KBM-7 (cell line): ENCODE measurements around the gene STRN3.
"Not testable (repeated sequence)": the region's sequence is repeated elsewhere in the genome, so short reads cannot be mapped to it uniquely, and the experiment has no call there.

Experiments
- DNase-seq: peaks from one replicate; pipeline ENCODE4 v3.0.0-alpha.2; 2015
- in situ Hi-C: fragments of 300-500 bp; cut with MboI; formaldehyde crosslinking; loops from 2 replicates; pipeline ENCODE4 v1.14.3; 2020; ENCODE audit warnings: low sequenced_read_pairs, low pct_unique_long_range_greater_than_20kb, mixed read lengths

The STRN3 gene, protein sequence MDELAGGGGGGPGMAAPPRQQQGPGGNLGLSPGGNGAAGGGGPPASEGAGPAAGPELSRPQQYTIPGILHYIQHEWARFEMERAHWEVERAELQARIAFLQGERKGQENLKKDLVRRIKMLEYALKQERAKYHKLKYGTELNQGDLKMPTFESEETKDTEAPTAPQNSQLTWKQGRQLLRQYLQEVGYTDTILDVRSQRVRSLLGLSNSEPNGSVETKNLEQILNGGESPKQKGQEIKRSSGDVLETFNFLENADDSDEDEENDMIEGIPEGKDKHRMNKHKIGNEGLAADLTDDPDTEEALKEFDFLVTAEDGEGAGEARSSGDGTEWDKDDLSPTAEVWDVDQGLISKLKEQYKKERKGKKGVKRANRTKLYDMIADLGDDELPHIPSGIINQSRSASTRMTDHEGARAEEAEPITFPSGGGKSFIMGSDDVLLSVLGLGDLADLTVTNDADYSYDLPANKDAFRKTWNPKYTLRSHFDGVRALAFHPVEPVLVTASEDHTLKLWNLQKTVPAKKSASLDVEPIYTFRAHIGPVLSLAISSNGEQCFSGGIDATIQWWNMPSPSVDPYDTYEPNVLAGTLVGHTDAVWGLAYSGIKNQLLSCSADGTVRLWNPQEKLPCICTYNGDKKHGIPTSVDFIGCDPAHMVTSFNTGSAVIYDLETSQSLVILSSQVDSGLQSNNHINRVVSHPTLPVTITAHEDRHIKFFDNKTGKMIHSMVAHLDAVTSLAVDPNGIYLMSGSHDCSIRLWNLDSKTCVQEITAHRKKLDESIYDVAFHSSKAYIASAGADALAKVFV

DNA sequence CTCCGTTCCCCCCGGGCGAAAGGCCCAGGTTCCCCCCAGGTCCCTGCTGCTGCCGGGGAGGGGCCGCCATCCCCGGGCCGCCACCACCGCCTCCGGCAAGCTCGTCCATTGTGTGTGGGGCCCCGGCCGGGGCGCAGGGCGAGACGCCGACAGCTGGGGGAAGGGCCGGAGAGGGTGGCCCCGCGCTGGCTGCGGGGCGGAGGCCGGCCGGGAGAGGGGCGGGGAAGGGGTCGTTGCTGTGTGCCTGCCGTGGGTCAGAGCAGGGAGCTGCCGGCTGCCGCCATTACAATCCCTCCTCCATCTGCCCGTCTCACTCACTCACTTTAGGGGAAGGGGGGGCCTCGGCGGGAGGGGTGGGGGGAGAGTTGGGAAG, at the start of gene STRN3:
Gene STRN3 (minus strand): TSS at position 303 of the 373 bp plus-strand sequence. CDS start 194 bp downstream, at position 109.
- DNase-seq = no peak
- in situ Hi-C loops = no loop called here

DNA sequence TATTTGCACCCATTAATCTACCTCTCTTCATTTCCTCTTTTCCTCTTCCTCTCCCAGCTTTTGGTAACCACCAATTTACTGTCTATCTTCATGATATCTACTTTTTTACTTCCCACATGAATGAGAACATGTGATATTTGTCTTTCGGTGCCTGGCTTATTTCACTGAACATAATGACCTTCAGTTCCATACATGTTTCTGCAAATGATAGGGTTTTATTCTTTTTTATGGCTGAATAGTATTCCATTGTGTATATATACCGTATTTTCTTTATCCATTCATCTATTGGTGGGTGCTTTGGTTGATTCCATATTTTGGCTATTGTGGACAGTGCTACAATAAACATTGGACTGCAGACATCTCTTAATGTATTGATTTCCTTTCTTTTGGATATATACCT, 49.0 kb upstream of the STRN3 start:
- DNase-seq = no peak
- in situ Hi-C loops = no loop called here

DNA sequence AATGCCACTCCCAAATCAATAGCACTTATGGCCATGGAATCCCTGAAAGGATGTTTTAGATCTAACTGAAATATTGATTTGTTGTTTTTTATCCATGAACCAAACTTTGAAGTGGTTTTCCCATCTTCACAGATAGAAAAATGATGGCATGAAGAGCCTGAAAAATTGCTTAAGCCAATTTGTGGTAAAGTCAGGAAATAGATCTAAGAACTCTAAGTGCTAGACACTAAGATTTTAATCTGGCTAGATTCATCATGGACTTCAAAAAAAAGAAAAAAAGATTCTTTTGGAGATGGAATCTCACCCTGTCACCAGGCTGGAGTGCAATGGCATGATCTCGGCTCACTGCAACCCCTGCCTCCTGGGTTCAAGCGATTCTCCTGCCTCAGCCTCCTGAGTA, 45.0 kb upstream of the STRN3 start:
- in situ Hi-C loops = no loop called here
- no peak for DNase-seq

DNA sequence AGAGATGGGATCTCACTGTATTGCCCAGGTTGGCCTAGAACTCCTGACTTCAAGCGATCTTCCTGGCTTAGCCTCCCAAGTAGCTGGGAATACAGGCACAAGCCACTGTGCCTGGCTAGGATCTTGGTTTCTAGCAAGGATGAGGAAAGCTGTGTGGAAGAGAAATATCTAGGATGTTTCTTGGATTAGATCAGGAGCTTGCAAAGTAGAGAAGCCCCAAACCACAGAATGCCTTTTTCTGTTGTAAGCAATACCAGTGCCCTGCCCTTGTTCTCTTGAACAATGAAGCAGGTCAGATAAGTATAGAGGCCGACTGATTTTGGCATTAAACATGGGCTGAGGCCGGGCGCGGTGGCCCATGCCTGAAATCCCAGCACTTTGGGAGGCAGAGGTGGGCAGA, 44.3 kb upstream of the STRN3 start:
- no peak for DNase-seq

DNA sequence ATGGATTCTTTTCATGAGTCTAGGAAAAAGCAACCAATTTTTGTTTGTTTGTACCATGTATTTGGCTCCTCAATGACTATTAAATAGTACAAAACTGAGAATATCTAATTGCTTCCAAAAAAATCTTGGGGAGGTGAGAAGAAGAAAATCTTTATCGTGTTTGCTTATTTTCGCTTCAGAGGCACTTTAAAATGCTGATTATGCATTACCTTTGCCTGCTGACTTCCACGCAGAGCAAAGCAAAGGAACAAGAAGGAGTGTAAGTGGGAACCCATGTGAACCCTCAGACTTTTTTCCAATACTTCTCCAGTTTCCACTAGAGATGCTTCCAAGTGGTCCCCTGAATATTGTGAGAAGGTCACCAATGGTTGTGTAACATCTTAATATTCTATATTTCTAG, 43.2 kb upstream of the STRN3 start:
- DNase-seq = no peak

More for the DNA sequence above, 44.3 kb upstream of the STRN3 start:
- in situ Hi-C loops = no loop called here

DNA sequence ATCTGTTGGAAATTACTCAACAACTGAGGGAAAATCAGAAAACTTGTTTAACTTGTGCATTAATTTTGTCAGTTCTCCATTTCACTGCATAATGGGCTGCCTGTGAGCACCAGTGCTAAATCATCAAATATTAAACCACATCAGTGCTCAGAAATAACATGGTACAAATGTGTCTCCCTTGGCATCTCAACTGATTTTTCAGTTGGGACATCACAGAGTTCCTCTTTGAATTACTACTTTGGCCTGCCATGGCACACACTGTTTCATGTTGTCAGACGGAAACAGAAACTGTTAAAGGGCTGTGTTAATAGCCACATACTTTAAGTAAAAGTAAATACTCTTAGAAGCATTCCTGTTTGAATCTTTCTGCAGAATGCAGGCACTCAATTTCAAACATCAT, 42.1 kb upstream of the STRN3 start:
- in situ Hi-C loops = no loop called here
- DNase-seq = no peak

More for the DNA sequence above, 43.2 kb upstream of the STRN3 start:
- in situ Hi-C loops = no loop called here

DNA sequence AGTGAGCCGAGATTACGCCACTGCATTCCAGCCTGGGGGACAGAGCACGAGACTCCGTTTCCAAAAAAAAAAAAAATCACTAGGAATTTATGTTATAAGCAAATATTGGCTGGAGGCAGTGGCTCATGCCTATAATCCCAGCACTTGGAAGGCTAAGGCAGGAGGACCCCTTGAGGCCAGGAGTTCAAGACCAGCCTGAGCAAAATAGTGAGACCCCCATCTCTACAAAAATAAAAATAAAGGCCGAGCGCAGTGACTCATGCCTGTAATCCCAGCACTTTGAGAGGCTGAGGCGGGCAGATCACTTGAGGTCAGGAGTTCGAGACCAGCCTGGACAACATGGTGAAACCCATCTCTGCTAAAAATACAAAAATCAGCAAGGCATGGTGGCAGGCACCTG, 36.7 kb upstream of the STRN3 start:
- in situ Hi-C loops, DNase-seq: not testable (repeated sequence)

DNA sequence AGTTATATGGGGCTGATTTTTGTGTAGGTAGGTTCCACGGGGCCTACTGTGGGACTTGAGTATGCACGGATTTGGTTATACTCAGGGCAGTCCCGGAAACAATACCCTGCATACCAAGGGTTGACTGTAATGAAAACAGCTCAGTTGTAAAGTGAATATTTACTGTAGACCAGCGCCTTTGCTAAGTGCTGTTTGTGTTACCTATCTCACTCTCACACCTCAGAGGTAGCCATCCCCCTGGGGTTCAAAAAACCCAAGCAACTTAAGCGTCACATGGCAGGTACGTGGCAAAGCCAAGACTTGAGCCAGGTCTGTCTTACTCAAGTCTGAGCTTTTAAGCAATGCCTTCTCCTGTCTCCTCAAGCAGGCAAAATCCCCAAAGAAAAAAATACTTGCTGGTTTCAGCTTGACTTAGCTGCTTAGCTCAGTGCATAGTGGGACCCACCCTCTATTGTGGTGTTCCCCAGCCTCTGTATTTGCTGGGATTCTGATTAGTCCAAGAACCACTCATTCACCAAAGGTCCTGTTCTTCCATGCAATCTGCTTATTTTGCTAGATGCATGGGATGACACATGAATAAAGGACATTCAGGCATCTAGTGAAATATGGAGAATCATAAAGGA, 34.2 kb upstream of the STRN3 start:
- no peak for DNase-seq
- in situ Hi-C loops = no loop called here

DNA sequence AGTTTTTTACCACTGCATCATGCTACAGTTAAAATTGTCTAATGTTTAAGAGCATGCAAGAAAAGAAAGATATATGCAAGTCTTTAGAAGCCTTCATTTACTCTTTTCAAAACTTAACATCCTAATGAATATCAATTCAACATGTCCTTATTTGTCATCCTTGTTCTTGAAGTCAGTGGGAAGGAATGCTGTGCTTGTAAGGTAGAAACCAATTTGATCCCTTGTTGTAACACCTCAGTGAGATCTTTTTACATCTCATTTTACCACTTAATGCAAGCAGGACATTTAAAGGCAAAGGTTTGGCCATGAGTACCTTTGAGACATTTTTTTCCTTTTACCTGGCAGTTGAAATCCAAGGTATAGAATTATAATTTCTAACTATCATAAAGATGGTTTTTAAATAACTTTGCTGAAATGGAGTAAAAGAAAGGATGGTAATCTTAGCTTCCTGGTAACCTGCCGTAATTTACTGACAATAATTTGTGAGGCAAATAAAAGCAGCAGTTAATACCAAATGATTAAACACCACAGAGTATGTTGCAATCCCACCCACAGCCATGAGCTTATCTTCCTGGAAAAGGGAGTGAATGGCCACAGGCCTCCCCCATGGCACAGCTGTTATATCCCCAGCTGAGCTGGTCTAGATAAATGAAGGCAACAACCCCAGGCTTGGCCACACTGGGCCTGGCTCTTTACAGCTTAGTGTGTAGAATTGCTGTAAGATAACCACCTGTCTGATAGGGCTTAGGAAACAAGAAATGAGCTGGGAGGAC, 33.2 kb upstream of the STRN3 start:
- DNase-seq = peak; percentile 93
- in situ Hi-C loops = no loop called here

DNA sequence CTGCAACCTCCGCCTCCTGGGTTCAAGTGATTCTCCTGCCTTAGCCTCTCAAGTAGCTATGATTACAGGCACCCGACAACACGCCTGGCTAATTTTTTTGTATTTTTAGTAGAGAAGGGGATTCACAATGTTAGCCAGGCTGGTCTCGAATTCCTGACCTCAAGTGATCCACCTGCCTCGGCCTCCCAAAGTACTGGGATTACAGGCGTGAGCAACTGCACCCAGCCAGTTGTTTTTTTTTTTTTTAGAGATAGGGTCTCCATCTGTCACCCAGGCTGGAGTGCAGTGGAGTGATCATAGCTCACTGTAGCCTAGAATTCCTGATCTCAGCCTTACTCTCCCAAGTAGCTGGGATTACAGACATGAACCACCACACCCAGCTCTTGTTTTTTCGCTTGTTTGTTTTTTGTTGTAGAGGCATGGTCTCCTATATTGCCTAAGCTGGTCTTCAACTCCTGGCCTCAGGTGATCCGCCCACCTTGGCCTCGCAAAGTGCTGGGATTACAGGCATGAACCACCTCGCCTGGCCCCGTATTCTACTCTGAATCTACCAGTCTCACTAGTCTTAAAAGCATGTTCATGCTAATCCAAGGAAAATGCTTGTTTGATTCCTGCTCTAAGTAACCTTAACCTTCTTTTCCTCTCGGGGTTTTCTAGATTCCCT, 31.7 kb upstream of the STRN3 start:
- DNase-seq = no peak
- in situ Hi-C loops = no loop called here

DNA sequence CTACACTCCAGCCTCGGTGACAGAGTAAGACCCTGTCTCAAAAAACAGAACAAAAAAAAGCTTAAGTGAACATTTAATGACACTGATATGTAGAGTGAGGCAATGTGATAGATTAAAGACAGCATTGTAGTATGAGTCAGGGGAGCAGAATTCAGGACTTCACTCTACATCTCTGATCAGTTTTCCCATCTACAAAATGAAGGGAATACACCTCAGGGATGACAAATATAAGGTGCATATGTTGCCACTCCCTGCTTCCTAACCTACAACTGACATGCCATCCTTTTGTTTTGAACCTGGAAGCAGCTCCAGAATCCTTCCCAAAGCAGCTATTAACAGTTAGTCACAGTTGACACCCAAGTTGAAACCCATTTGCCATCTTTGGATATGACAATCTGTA, 30.9 kb upstream of the STRN3 start:
- no peak for DNase-seq
- in situ Hi-C loops = no loop called here

DNA sequence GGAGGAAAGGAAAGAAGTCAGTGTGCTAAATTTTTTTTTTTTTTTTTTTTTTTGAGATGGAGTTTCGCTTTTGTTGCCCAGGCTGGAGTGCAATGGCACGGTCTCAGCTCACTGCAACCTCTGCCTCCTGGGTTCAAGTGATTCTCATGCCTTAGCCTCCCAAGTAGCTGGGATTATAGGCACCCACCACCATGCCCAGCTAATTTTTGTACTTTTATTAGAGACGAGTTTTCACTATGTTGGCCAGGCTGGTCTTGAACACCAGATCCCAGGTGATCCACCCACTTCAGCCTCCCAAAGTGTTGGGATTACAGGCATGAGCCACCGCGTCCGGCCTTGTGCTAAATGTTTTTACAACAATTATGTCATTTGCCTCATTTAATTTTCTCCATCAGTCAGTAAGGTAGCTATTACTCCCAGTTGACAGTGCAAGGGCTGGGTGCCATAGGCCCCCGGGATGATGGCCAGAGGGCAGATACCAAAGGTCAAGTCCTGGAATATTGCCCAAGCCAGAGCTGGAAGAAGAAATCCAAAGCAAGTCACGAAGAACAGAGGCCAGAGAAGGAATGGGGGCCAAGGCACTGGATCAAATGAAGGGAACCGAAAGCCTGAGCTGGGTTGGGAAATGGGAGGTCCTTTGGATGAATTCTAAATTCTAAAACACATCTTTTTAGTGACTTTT, 26.9 kb upstream of the STRN3 start:
- in situ Hi-C loops, DNase-seq: not testable (repeated sequence)

DNA sequence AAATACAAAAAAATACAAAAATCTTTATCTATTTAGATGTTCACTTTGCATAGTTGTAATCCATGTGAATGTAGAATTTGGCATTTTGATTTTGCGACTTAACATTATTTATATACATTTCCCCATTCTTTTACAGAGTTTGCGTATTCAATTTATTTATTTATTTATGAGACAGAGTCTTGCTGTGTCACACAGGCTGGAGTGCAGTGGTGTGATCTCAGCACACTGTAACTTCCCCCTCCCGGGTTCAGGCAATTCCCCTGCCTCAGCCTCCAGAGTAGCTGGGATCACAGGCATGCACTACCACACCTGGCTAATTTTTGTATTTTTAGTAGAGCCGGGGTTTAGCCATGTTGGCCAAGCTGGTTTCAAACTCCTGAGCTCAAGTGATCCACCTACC, 25.3 kb upstream of the STRN3 start:
- DNase-seq = no peak
- in situ Hi-C loops = no loop called here

DNA sequence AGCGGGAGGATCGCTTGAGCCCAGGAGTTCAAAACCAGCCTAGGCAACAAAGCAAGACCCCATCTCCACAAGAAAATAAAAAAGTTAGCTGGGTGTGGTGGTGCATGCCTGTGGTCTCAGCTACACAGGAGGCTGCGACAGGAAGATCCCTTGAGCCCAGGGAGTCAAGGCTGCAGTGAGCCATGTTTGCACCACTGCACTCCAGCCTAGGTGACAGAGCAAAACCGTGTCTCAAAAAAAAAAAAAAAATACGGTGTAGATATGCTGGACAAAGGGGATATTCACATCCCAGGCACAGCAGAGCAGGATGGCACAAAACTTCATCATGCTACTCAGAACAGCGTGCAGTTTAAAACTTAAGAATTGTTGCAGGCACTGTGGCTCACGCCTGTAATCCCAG, 24.8 kb upstream of the STRN3 start:
- no peak for DNase-seq
- in situ Hi-C loops = no loop called here

DNA sequence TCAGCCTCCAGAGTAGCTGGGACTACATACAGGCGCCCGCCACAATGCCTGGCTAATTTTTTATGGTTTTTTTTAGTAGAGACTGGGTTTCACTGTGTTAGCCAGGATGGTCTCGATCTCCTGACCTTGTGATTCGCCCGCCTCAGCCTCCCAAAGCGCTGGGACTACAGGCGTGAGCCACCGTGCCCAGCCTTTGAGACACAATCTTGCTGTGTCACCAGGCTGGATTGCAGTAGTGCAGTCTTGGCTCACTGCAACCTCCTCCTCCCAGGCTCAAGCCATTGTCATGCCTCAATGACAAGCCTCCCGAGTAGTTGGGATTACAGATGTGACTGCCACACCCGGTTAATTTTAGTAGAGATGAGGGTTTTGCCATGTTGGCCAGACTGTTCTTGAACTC, 21.3 kb upstream of the STRN3 start:
- in situ Hi-C loops = no loop called here
- no peak for DNase-seq

DNA sequence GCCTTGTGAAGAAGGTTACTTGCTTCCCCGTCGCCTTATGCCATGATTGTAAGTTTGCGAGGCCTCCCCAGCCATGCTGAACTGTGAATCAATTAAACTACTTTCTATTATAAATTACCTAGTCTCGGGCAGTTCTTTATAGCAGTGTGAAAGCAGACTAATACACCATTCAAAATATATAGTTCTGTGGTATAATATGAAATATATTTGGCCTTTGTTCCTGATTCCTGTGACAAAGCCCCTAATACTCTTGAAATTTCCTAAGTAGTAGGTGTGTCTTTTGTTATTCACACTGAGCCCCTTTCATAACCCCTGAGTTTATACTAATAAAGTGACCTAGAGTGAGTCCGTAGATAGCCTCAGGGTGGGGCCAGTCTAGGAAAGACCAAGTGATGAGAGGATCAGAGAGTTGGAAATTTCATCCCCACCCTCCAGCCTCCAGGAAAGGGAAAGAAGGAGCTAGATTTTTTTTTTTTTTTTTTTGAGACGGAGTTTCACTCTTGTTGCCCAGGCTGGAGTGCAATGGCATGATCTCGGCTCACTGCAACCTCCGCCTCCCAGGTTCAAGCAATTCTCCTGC, 19.4 kb upstream of the STRN3 start:
- in situ Hi-C loops = no loop called here
- DNase-seq = no peak

DNA sequence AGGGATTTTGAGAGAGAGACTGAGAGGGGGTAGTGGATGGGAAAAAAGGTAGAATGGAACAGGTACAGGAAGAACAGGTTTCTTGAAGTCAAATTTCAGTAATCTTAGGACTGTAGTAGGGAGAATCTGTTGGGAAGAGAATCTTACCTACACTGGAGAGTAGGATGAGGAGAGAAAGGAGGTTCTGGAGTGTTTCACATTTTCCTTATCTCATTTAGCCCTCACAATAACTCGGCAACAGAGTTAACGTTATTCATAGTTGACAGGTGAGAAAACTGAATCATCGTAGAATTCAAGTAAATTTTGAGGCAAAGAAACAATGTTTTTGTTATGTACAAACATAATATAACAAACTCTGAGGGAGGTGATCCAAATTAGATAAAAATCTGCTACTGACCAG, 17.2 kb upstream of the STRN3 start:
- in situ Hi-C loops = no loop called here
- no peak for DNase-seq

DNA sequence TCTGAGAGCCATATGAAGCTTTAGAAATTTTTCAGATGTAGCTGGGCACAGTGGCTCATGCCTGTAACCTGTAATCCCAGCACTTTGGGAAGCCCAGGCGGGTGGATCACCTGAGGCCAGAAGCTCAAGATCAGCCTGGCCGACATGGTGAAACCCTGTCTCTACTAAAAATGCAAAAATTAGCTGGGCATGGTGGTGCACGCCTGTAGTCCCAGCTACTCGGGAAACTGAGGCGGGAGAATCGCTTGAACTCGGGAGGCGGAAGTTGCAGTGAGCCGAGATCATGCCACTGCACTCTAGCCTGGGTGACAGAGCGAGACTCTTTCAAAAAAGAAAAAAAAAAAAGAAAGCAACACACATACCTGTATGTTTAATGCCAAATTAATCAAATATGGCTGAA, 16.7 kb upstream of the STRN3 start:
- in situ Hi-C loops, DNase-seq: not testable (repeated sequence)
